GM12874 (cell line): ENCODE data around the gene GPC6.

Experiments
- TF ChIP-seq, protein P1 (sequence below): IDR thresholded peaks from 2 replicates; pipeline ENCODE4 v1.5.1; 2011; ENCODE audit warnings: low read depth, mild to moderate bottlenecking, control low read depth, low read length, moderate library complexity; ENCODE audit not compliant: insufficient read depth

Gene GPC6

DNA sequence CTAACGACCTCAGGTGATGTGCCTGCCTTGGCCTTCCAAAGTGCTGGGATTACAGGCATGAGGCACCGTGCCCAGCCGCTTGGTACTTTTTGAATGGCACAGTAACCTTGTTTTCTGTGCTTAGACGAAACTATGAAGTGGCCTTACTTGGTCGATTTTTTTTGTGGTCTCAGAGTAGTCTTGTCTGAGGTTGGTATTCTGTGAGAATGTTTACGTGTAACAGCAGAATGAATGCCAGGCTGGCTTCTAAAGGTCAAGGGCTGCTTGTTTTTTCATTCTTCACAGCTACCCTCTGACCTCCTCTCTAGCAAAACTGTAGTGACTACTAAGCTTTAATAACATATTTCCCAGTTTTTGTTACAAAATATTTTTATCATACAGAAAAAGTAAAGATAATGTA lies 313.3 kb downstream of the GPC6 start:
- TF ChIP-seq, protein P1, sequence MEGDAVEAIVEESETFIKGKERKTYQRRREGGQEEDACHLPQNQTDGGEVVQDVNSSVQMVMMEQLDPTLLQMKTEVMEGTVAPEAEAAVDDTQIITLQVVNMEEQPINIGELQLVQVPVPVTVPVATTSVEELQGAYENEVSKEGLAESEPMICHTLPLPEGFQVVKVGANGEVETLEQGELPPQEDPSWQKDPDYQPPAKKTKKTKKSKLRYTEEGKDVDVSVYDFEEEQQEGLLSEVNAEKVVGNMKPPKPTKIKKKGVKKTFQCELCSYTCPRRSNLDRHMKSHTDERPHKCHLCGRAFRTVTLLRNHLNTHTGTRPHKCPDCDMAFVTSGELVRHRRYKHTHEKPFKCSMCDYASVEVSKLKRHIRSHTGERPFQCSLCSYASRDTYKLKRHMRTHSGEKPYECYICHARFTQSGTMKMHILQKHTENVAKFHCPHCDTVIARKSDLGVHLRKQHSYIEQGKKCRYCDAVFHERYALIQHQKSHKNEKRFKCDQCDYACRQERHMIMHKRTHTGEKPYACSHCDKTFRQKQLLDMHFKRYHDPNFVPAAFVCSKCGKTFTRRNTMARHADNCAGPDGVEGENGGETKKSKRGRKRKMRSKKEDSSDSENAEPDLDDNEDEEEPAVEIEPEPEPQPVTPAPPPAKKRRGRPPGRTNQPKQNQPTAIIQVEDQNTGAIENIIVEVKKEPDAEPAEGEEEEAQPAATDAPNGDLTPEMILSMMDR, result no peak

DNA sequence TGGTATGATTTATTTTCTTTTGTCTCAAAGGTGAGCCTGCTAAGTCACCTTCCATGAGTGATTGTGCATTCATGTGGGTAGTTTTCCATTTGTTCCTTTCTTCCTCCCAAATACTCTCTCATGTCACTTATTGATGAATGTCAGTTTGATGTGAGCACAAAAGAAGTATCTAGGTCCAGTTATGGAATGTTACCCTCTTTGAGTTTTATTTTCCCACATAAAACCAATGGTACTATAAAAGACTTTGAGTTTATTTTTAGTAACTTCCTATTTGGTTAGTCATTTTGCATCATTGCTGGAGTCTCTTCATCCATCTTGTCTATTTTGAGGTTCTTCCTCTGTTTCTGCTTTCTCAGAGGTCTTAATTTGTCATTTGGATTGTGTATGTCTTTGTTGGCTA lies 321.3 kb downstream of the GPC6 start:
- TF ChIP-seq, protein P1, result no peak

DNA sequence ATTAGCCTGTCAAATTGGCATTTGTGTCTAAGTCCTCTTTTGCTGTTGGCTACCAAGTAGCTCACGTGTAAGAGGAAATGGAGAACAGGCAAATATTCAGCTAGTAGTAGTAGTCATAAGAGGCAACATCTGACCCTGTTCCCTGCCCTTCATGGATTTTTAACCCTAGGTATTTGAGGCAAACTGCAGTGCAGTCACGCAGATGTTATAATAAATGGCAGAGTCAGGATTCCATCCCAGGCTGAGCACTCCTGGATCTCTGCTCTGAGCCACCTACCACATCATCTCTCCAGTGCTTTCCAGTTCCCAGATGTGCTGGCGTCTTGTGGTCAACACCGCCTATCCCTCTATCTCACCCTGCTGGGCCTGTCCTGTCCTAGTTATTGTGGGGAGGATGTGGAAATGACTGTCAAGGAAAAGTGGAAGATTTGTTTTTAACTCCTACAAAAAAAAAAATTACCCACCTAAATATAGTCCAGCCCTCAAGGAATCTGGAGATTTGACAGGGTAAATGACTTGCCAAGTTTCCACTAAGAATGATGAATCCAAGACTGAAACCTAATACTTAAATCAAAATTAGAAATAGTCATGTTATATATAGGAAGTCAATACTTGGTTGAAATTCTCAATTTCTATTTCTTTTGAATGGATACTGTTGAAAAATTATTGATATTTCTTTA lies 322.9 kb downstream of the GPC6 start:
- TF ChIP-seq, protein P1, result no peak

DNA sequence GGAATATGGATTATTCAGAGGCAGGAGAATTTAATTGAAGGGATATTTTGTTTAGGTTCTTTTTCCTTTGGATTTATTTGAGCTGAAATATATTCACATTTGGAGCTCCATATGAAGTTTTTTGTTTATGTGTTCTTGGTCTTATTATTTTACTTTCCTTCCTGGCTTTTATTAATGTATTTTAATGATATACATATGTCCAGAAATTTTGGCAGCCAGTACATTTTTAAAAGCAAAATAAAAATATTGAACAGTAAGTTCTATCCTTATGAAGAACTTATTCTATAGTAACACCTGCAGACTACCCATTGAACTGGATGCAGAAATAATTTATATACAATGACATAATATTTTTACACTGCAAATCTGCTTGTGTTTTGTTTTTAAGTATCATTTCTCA lies 323.6 kb downstream of the GPC6 start:
- TF ChIP-seq, protein P1, result no peak

DNA sequence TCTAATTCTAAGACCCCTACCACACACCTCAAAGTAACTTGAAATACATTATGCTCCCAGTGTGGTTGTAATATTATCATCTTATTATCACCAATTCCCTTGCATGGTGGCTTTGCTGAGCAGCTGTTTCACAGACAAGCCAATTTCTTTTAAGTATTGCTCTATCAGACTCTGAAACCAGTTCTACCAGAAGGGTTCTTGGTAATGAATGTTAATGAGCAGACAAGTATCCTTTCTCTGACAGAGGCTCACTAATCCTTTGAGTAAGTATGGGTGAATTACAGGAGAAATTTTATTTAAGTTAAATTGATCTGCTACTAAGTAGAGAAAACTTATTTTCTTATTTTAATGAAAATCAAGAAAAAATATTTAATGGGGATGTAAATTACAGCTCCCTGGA lies 326.0 kb downstream of the GPC6 start:
- TF ChIP-seq, protein P1, result no peak

DNA sequence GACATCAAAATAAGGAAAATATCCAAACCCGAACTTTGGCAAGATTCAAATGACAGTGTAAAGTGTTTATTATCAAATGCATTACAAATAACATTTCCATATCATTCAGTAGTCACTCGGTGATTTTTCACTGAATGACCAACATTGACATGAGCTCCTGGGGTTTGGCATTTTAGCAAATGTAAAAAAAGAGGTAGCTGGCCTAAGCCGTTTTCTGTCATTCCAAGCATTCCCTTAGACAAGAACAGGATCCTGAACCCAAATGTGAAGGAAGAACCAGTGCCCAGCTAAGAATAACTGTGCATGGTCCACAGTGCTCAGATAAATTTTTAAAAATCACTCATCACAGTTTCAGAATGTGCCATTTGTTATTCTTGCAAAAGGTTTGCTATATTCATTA lies 327.9 kb downstream of the GPC6 start:
- TF ChIP-seq, protein P1, result no peak

DNA sequence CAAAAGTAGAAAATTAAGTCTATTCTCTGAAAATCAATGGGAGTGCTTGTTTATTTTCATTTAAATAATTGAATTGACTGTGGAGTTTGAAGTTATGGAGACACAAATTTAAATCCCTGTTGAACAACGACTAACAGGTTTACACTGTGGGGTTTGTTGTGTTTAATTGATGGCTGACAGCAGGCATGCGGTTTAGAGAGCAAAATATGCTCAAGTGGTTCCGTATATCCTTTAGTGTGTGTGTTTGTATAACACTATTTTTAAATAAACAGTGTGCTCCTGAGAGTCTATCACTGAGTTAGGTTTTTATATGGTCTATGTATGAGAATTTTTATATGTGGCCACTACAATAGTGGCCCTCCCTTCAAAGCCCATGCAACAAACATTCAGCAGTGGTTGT lies 332.0 kb downstream of the GPC6 start:
- TF ChIP-seq, protein P1, result no peak
